CD4-positive, alpha-beta T cell treated with Interleukin-15 for 1 hour (primary cell): Measurements from ENCODE around the gene PMFBP1.

Source experiments
- DNase-seq: peaks from one replicate; pipeline ENCODE4 v3.0.0-alpha.2; 2020

Gene PMFBP1

DNA sequence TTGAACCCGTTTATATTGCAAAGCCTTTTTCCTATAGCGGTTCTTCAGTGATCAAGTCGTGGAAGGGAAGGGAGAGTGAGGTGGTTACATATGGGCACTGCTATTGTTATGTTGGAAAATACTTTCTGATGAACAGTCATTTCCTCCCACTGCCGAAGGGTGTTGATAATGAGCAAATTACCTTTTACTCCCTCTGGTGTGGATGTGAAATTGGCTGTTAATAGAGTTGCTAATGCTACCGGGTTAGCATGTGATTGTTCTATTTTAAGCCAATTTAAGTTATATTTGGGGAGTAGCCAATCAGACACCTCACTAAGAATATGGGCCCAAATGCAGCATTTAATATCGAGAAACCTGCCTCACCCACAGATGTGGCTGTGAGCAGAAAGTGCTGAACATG lies 15.6 kb upstream of the PMFBP1 start:
- no peak for DNase-seq

DNA sequence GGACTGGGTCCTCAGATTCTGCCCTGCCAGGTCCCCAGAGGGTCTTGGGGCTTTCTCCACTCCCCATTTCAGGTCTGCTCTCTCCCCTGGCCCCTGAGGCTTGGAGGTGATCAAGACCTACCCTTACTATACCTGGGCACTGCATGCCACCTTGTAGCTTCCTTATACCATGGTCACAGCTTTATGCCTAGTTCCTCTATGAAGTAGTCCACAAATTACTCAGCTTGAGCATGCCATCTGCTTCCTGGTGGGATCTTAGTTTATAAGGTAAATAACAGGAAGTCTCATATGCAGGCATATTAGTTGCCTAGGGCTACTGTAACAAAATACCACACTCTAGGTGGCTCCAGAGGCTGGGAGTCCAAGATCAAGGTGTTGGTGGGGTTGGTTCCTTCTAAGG lies 11.0 kb upstream of the PMFBP1 start:
- DNase-seq = no peak

DNA sequence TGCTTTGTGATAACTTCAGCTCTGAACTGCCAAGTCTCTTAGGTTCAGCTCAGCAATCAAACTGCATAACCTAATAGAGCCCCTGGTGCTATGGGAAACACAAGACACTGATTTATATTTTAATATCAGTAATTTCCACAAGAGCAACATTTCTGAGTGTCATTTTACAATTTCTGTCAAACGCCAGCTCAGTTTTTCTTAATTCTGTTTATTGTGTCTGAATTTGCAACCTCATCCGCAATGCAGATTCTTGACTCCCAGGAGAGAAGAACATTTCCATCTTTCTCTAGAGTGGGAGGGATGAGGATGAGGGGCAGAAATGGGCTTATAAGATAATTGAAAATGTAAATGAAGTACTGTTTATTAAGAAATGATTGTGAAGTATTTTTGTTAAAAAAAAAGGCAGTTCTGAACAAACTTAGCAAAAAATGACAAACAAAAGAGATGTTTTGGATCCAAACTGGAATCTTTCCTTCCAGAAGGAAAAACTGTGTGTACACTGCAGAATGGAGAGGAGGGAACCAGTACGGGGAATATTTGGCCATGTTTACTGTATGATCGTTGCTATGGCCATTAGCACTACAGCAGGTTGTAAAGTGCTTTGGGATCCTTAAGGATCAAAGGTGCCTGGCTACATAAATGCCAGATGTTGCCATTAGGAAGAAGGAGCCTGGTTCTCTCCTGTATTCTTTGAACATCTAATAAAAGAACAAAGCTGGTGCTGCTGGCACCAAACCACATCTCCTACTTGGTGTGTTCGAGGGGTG lies 7.4 kb upstream of the PMFBP1 start:
- DNase-seq = no peak

DNA sequence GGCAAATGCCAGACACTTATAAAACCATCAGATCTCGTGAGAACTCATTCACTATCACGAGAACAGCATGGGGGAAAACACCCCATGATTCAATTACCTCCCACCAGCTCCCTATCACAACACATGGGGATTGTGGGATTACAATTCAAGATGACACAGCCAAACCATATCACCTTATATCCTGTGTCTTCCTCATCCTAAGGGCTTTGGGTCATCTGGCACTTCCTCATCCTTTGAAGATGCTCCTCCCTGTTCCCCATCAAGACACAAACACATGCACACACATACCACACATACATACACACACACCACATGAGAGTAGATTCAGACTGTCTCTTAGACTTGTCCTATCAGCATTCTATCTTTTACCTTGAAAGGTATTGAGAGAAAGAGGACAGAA lies 2.8 kb upstream of the PMFBP1 start:
- no peak for DNase-seq

DNA sequence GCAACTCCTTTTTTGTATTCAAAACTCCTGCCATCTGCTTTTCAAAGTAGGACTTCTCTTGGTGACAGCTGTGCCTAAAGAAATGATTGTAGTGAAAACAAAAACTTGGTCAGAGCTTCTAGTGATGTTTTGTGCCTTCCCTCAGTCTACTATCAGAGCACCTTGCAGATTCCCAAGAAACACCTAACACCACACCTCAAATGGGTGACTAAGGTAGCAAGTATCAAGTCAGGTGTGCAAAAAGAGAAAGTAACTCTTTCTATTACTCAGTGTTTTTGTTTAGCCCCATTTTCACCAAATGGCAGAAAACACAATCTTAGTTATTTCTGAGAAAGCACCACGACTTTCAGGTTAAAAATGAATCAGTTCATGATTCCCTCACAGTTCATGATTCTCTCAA lies 2.0 kb upstream of the PMFBP1 start:
- no peak for DNase-seq

DNA sequence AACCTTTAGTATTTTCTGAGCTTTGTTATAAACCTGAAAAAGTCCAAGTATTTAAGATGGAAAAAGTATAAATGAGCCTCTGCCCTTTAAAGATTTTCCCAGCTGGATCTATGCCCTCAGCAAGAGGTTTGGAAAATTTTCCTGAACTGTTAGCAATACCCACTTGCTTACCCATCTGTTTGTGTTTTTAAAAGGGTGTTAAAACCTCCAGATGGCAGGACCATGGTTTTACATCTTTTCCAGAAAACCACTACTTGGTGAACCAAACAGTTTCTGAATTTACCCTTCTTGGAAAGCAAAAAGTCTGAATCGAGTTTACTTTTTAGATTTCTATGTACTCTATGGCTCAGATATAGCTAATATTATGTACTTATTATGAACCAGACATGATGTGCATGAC lies 719 bp downstream of the PMFBP1 start:
- DNase-seq = no peak

DNA sequence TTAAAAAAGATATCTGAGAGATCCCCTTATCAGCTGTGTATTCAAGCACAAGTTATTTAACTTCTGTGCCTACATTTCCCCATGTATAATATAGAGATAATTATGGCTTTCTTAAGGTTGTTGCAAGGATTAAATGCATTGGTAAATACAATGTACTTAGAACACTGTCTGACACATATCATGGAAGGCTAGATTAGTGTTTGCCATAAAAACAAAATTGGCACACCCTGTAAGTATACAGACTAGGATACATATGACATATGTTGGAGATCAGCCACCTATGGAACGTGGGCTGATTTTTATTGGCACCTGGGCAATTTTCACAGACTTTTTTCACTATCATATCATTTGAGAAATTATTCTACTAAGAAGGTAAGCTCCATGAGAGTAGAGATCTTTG lies 2.2 kb downstream of the PMFBP1 start:
- DNase-seq = no peak

DNA sequence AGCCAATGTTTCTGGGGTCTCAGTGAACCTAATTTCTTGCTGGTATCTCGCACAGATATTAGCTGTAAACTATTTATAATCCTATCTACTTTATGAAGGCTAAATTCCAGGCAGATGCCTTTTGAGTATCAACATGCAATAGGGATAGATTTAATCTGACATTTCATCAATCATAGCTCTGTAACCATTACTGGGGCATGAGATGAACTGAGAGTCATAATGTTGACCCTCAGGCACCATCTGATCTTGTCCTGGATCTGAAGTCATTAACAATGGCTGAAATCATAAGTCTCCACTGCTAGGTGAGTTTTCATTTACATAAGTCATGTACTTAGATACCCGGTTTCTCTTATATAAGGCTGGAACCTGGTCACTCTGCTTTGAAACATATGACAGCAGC lies 3.6 kb downstream of the PMFBP1 start:
- DNase-seq = no peak

DNA sequence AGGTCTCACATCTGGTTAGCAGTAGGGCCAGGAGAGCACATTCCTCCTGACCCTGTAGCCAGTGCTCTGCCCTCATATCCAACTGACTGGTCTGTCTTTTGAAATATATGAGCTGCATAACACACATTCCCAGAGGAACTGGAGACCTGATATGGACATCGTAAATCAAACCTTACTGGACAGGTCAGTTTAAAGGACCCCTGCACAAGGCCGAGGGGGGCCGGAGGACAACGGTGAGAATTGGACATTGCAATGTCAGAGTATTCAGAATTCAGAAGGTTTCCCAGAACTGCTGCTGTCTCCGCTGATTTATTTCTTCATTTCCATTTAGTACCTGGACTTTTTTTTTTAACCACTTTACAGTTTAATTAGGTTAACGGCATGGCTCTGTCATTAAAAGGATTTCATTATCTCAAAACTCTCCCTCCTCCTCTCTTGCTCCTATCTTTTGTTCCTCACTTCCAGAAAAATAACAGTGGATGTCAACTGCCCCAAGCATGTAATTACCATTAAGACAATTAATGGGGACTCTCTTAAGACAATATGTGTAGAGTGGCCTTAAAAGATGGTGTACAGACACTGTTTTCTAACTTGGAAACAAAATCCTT lies 4.9 kb downstream of the PMFBP1 start:
- DNase-seq = no peak

DNA sequence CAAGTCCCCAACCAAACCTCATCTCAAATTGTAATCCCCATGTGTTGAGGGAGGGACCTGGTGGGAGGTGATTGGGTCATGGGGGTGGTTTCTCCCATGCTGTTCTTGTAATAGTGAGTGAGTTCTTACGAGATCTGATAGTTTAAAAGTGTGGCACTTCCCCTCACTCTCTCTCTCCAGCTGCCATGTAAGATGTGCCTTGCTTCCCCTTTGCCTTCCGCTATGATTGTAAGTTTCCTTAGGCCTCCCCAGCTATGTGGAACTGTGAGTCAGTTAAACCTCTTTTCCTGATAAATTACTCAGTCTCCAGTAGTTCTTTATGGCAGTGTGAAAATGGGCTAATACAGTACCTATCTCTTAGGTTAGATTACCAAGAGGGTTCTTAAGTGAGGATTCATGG lies 5.8 kb downstream of the PMFBP1 start:
- no peak for DNase-seq

DNA sequence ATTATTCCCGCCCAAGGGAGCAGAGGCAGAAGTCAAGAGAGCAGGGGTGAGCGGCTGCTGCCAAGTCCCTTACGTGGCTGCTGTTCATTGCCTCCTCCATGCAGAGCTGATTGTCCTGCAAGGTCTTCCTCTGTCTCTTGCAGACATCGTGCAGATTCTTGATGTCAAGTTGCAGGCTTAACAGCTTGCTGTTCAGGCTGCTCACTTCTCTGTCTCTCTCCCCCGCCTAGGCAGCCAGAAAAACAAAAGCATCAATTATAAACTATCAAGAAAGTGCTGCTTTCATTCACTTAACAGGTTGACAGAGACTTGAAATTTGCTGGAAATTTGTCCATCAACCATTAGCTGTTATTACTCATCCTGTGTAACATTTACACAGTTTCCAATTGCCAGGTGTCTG lies 7.3 kb downstream of the PMFBP1 start:
- no peak for DNase-seq

DNA sequence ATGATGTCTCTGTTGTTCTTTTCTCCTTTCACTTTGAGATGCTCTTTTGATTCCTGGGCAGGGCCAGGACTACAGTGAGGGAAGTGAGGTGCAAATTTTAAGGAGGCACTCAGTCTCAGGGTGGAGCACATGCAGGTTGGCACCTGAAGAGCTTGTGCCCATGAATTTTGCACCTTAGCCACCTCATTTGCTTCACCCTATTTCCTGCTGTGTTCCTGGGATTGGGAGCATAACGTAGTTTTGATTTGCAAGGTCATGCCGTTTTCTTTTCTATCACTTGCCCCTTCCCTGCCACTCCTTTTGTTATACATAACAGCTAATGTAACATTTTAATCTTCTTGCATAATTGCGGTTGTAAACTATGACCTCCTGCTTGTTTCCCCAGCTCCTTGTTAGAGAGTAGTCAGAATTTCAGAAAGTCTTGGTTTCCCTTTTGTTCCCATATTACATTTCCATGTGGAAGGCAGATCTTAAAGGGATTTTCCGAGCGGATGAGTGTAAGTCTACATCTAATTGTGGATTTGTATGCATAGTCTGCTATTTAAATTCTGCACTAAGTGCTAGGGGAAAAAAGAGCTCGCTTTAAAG lies 9.8 kb downstream of the PMFBP1 start:
- DNase-seq = no peak

DNA sequence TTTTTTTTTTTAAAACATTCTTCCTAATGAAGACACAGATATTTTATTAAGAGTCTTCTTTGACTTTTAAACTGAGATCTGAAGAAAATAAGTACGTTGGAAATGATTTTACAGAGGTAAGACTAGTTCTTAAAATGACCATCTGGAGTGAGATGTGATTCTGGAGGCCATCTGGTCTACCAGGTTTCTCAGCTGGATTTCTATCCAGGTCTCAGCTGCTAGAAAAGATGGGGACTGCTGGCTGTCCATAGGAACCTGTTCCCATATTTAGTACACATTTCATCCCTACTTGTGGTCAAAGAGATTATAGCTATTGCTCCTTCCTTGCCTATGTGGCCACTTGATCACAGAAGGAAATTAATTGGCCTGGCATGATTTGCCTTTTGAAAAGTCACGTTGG lies 12.2 kb downstream of the PMFBP1 start:
- DNase-seq = no peak

DNA sequence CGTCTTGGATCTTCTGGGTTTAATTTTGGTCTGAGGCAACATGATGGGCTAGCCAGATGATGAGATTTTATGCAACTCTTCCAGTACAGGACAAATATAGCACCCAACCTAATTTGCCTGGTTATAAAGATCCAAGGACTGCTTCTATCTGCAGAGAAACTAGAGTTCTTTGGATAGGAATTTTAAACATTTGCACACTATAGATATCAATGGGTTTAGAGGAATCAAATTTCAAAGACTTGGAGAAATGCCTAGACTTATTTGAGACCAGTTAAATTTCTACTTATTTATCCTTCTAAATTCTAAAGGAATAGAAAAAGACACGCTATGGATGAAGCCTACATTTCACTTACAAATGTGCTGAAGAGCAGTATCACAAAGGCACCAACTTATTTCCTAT lies 12.6 kb downstream of the PMFBP1 start:
- DNase-seq = no peak

DNA sequence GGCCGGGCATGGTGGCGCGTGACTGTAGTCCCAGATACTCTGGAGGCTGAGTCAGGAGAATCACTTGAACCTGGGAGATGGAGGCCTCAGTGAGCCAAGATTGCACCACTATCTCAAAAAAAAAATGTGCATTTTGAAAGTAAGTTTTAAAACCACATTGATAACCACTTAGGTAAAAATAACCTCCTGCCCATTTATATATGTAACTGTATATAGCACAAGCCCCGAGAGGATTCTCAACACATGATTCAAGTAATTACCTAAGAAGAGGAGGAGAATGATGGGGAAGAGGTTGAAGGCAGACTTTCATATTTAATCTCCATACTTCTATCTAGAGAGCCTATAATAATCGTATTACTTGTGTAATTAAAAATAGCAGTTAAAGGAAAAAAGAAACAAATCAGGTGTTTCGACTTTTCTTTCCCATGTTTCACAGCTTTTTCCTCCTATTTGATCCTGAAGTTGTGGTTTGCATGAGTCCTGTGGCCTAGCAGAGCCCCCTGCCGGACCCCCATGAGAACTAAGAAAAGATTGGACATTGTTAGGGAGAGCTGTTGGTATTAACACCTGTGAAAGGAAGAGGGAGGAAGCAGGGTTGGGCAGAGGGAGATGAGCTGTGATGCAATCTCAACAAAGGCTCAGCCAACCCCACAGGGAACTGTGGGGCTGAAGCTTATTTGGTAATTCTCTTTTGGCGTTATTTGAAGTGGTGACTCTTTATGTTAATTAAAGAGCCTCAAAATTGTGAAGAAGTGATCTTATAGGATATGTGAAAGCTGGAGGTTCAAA lies 22.1 kb downstream of the PMFBP1 start:
- no peak for DNase-seq

DNA sequence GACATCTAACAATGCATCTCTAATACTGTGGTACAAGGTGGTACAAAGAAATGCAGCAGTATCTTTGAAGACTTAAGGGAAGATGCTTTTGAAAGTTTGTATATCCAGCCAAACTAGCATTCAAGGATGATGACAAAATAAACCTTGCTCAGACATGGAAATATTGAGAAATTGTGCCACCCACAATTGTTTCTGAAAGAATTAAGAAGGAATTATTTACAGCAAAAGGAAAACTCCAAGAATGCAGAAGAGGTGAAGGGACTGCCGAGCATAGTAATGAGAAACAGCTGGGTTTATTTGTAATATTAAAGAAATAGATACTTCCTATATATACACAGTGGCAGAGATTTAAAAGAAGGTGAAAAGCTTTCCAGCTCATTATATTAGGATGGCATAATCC lies 29.5 kb downstream of the PMFBP1 start:
- no peak for DNase-seq

DNA sequence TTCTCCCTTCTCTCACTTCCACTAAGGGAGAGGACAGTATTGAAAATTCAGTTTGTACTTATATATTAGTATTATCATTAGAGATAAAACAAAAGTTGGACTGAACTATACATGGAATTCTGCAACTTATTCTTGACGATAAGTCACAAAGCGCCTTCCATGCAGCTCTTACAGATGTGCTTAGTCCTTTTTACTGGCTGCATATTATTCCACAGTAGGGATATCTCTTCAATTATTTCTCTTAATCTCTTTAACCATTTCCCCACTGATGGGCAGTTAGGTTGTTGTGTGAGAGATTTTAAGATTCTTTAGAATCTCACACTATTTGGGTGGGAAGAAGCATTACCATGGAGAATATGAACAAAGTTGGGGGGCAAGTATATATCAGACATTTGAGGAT lies 32.0 kb downstream of the PMFBP1 start:
- no peak for DNase-seq

DNA sequence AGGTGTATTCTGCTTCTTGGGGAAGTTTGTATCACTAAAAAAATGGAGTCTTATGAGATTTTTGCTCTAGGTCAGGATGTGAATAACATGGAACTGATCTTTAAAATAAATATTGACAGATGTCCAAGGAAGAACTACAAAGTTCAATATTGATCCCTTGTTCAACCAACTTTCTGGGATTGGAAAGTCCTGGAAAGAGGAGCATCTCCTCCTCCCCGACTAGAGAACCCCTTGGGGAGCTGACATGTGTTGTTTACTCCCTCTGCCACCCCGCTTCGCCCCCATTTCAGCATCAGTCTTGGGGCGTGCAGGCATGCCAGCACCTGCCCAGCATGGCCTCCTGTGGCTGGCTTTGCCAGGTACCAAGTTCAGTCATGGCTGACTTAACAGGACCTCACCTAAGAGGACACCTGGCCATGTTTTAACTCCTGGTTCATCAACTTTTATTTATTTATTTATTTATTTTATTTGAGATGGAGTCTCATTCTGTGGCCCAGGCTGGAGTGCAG lies 33.8 kb downstream of the PMFBP1 start:
- no peak for DNase-seq

DNA sequence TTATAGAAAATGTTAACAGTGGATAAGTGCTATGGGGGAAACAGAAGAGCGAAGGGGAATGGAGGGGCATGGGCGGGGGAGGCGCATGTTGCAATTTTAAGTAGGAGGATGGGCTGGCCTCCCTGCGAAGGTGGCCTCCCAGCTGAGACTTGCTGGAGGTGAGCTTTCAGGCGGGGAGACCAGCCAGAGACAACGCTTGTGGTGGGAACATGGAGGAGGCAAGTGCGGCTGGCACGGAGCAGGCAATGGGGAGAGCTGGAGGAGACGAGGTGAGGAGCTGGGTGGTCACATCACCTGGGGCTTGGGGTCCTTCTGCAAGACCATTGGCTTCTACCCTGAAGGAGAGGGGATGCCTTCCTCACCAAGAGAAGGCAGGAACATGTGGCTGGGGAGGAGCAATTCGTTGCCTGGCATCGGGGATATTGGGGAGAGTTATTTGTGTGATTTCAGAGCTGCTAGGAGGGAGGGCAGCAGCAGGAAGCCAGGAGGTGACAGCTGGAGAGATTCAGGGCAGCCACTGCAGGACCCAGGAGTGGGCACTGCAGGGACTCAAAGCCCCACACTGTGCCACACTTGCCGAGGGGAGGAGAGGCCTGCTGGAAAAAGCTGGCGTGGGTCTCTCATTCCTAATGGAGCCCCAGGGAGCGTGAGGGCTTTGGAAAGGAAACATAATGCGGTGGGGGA lies 34.4 kb downstream of the PMFBP1 start:
- no peak for DNase-seq

DNA sequence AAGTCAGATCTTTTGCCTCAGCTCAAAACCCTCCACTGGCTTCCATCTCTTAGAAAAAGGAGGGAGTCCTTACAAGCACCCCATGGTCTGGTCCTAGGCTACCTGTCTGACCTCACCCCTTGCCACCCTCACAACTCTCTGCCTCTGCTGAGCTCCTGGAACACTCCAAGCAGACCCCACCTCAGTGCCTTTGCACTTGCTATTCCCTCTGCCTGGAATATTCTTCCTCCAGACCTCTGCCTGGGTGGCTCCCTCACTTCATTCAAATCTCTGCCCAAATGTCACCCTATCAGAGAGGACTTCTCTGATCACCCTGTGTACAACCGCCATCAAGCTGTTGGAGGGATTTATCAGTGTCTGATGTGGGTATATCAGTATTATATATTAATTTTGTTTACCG lies 37.4 kb downstream of the PMFBP1 start:
- DNase-seq = no peak

DNA sequence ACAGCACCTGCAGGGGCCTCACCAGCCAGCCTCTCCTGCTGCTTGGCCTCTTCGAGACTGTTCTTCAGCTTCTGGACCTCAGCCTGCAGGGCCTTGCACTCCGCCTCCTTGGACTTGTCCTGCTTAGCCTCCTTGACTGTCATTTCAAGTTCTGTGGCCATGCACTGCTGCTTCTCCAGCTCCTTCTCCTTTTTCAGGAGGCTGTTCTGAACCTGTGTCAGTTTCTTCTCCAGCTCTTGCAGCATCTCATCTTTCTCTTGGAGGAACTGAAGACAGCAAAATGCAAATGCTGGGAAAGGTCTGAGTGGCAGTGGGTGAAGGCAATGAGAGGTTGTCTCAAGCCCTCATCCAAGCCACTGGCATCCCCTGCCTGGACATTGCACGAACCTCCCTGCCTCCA lies 39.2 kb downstream of the PMFBP1 start:
- DNase-seq = no peak

DNA sequence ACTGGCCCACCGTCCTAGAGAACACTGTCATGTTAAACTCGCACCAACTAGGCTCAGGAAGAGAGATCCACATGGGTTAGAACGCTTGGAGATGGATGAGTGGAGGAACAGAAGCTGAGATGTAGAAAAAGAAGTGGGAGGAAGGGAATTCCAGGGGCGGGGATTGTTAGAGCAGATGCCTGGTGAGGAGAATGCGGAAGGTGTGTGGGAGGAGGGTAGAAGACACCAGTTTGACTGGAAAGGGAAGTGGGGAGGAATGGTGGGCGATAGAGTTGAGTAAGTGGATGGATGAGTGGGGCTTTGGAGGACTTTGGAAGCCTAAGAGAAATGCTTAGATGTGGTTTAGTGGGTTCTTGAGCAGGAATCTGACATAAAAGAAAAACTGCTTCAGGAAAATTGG lies 40.9 kb downstream of the PMFBP1 start:
- DNase-seq = no peak
